ENCODE results near the gene COPS3. TPM values are rescaled to one million over a fixed set of nuclear protein-coding genes. Genes with fewer than 3 reads are reported as not detected.
A peak's percentile ranks its signal among the peaks of the same experiment; 100 is the strongest.

The COPS3 gene
- total RNA-seq, 1 donor from 2014 or later, result 72.9 TPM

DNA sequence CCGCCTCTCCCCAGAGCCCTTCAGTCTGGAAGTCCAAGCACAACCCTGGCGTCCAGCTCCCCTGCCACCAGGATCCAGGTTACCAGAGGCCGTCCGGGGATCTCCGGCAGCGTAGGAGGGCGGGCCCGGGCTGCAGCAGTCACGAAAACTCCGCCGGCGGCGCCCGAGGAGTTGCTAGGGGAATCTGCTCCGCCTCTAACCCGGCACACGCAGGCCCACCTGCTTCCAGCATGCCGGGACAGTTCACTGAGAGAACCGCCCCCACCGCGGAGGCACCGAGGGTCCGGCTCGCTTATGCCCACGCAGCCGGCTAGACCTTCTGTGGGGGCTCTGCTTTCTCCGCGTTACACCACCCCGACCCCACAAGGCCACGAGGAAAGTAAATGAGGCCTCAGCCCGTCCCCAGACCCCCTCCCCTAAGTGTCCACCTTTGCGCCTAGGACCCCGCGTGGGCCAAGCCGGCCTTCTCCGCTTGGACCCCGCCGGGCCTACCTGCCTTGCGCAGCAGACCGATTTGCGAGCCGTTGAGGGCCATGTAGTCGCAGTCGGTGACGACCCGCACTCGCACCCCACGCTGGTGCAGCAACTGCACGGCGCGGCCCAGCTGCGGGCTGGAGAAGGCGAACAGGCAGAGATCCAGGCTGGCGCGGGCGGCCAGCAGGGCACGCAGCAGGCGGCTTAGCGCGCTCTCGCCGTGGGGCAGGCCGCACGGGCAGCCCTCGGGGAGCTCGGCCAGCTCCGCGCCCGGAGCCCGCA is 75.5 kb downstream of the COPS3 start:
- peak; percentile 24 for ATAC-seq (ENCODE audit: poor library complexity)
- DNase-seq, result peak; percentile 71
- intact Hi-C loops (cut with DNase I), result no loop called here

GRCh38 chr17:17204635-17205231 is 76.3 kb downstream of the COPS3 start:
- intact Hi-C loops (cut with DNase I), result no loop called here
- DNase-seq (no peak), ATAC-seq (ENCODE audit: poor library complexity) (no peak)

DNA sequence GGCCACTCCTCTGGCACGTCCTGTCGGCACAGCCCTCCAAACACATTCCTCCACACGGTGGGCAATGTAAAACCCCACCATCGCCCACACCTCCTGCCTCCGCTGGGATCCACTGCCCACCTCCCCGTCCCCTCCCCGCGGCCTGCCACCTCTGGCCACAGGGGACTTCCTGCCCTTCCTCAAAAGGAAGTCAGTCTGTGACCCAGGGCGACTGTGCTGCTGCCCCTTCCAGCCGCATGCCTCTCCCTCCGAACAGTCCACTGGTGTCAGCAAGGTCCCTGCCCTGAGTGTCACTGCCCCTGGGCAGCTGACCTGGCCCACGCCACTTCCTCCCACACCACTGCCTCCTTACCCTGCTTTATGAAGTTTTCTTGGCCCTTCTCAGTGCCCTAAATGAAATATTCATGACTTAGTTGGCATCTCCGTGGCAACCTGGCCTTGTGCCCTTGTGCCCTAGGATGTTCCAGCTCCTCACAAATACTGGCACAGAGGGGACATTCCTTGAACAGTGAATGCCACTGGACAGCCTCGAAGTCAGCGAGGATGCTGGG is 76.9 kb downstream of the COPS3 start:
- peak; percentile 79 for DNase-seq
- intact Hi-C loops (cut with DNase I), result no loop called here
- peak; percentile 54 for ATAC-seq (ENCODE audit: poor library complexity)

GRCh38 chr17:17203173-17203730 is 77.8 kb downstream of the COPS3 start:
- ATAC-seq (ENCODE audit: poor library complexity) (peak; percentile 42), DNase-seq (no peak)
- intact Hi-C loops (cut with DNase I), result no loop called here

GRCh38 chr17:17201907-17202306 is 79.1 kb downstream of the COPS3 start:
- ATAC-seq (ENCODE audit: poor library complexity) (peak; percentile 41), DNase-seq (peak; percentile 64)
- intact Hi-C loops (cut with DNase I), result no loop called here

DNA sequence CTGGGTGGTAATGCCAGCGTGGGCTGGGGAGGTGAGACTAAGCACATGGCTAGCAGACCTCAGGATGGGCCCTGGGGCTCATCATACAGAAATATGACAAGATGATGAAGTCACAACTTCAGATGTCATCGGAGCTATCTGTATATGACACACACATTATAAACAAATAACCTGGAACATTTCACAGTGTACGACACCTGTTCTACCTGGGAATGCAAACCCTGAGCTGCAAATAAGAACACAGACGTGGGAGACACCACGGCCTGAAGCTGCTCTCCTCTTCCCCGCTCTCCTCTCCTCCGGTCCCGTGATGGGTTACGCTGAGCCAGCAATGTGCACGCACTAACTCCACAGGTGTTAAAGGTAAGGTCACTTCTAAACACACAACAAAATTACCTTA is 79.8 kb downstream of the COPS3 start:
- ATAC-seq (ENCODE audit: poor library complexity) (no peak), DNase-seq (no peak)
- intact Hi-C loops (cut with DNase I), result no loop called here

DNA sequence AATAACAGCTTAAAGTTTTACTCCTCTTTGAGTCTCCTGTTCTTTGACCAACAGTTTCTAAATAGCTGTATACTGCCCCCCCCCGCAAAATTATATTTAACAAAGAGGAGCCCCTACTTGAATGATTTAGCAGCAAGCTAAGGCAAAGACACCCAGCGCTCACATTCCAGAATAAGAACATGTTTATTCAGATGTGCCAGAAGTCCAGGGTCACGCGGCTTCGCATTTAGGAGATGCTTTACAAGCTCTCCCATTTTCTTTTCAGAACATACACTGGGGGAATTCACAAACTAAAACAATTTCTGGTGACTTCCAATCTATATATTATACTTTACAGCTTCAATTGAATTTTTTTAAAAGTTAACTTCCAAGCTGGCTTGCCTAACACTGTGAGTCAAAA is 80.2 kb downstream of the COPS3 start:
- intact Hi-C loops (cut with DNase I), result no loop called here
- DNase-seq (no peak), ATAC-seq (ENCODE audit: poor library complexity) (no peak)

DNA sequence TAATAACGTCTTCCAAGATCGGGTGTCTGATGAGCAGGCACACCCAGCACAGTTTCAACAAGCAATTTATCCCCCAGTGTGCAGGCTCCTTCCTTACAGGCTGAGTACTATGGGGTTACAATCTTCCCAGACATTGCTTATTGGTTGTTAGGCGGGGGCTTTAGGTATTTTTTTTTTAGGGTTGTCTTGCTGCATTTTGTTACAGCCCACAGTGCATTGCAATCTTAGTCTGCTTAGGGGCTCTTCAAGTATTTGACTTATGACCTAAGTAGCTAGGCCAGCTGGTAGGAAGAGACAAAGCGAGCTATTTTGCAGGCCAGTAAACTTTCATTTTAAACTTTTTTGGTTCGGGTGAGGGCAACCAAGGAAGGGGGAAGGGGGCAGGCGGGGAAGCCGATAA is 80.7 kb downstream of the COPS3 start:
- ATAC-seq (ENCODE audit: poor library complexity) (no peak), DNase-seq (no peak)
- intact Hi-C loops (cut with DNase I), result no loop called here

- no peak for ATAC-seq (ENCODE audit: poor library complexity)
- DNase-seq, result no peak
Measured at GRCh38 chr17:17198281-17198680, 82.8 kb downstream of the COPS3 start.

DNA sequence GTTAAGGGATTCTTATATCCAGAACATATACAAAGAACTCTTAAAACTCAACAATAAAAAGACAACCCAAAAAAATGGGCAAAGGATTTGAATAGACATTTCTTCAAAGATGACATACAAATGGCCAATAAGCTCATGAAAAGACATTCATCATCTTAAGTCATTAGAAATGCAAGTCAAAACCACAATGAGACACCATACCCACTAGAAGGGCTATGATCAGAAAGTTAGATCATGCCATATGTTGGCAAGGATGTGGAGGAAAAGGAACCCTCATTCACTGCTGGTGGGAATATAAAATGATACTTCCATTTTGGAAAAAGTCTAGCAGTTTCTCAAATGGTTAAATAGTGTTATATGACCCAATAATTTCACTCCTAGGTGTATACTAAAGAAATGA is 84.3 kb downstream of the COPS3 start:
- DNase-seq, result no peak
- intact Hi-C loops (cut with DNase I), result no loop called here
- no peak for ATAC-seq (ENCODE audit: poor library complexity)

More at GRCh38 chr17:17198281-17198680, 82.8 kb downstream of the COPS3 start:
- intact Hi-C loops (cut with DNase I), result no loop called here

Other genes starting within 250 kb of the COPS3 start
- gene MPRIP, start 238.8 kb downstream of the COPS3 start, total RNA-seq, result 280 TPM
- gene PLD6, start 74.9 kb downstream of the COPS3 start, total RNA-seq, result 10.2 TPM
- 52.3 TPM for gene FLCN, start 44.1 kb downstream of the COPS3 start, total RNA-seq
- 8.5 TPM for gene NT5M, start 22.1 kb upstream of the COPS3 start, total RNA-seq
- gene MED9, start 195.8 kb upstream of the COPS3 start, total RNA-seq, result 37.5 TPM
- 39.8 TPM for gene RASD1, start 215.1 kb upstream of the COPS3 start, total RNA-seq